Tibial nerve (tissue), 4 donors: ENCODE data around the gene ERBIN.

Experiments
- EP300 ChIP-seq, 2 donors: sonication (generic); formaldehyde crosslinking; IDR thresholded peaks; one replicate each; pipeline ENCODE4 v1.6.1; 2017; ENCODE audit warnings: antibody characterized with exemption in 2 of 2, mild to moderate bottlenecking in 1 of 2
- POLR2A ChIP-seq, 2 donors: fragments of 450-650 bp; IDR thresholded peaks; one replicate each; pipeline ENCODE4 v1.6.1; 2017; ENCODE audit warnings: antibody characterized with exemption in 2 of 2, mild to moderate bottlenecking in 2 of 2, moderate library complexity in 2 of 2
- TF ChIP-seq, protein P1 (sequence below), 5 experiments: fragments of 200-600 bp in 3 of 5; fragments of 450-650 bp in 2 of 5; sonication (generic) in 3 of 5; IDR thresholded peaks; one replicate each; pipeline ENCODE4 v1.5.1; 2016 to 2019; ENCODE audit warnings: antibody characterized with exemption in 5 of 5, mild to moderate bottlenecking in 3 of 5, moderate library complexity in 2 of 5

DNA sequence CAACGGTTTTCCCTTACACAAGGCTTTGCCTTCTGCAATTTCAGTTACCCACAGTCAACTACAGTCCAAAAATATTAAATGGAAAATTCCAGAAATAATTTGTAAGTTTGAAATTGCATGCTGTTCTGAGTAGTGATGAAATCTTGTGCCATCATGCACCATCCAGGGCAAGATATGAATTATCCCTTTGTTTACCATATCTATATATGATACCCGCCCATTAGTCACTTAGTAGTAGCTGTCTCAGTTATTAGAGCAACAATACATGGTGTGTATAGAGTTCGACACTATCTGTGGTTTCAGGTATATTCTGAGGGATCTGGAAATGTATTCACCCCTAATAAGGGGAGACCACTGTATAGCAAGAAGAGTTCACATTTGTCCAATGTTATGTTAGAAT, 29.4 kb downstream of the ERBIN start:
- TF ChIP-seq, protein P1, sequence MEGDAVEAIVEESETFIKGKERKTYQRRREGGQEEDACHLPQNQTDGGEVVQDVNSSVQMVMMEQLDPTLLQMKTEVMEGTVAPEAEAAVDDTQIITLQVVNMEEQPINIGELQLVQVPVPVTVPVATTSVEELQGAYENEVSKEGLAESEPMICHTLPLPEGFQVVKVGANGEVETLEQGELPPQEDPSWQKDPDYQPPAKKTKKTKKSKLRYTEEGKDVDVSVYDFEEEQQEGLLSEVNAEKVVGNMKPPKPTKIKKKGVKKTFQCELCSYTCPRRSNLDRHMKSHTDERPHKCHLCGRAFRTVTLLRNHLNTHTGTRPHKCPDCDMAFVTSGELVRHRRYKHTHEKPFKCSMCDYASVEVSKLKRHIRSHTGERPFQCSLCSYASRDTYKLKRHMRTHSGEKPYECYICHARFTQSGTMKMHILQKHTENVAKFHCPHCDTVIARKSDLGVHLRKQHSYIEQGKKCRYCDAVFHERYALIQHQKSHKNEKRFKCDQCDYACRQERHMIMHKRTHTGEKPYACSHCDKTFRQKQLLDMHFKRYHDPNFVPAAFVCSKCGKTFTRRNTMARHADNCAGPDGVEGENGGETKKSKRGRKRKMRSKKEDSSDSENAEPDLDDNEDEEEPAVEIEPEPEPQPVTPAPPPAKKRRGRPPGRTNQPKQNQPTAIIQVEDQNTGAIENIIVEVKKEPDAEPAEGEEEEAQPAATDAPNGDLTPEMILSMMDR (IDR thresholded peaks at IDR 0.05), result no peak
- no peak for TF ChIP-seq POLR2A (IDR thresholded peaks at IDR 0.05)
- TF ChIP-seq EP300 (IDR thresholded peaks at IDR 0.05), result no peak
